ENCODE measurements around the gene ENG.

DNA sequence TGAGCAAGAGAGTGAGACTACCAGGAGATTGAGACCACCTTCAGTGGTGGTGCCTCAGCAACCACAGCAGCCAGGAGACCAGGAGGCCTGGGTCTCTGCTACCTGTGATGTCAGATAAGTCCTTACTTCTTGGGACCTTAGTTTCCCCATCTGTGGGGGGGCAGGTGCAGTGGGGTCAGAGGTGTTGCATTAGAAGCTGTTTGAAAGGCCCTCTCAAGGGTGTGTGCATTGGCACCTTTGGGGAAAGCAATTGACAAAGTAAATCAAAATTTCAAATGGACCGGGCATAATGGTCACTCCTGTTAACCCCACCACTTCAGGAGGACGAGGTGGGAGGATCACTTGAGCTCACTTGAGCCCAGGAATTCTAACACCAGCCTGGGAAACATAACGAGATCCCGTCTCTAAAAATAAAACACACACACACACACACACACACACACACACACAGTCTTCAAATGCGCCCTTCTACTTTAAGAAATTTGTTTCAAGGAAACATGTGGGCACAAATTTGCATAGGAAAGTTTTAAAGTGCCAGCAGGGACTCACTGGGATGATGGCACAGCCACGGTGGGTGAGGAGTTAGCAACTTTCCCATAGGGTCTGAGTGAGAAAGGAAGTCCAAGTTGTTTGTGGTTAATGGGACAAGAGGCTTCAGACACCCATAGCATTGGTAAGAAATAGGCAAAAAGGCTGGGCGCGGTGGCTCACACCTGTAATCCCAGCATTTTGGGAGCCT lies 24.4 kb upstream of the ENG start:
- TF ChIP-seq, protein P1, sequence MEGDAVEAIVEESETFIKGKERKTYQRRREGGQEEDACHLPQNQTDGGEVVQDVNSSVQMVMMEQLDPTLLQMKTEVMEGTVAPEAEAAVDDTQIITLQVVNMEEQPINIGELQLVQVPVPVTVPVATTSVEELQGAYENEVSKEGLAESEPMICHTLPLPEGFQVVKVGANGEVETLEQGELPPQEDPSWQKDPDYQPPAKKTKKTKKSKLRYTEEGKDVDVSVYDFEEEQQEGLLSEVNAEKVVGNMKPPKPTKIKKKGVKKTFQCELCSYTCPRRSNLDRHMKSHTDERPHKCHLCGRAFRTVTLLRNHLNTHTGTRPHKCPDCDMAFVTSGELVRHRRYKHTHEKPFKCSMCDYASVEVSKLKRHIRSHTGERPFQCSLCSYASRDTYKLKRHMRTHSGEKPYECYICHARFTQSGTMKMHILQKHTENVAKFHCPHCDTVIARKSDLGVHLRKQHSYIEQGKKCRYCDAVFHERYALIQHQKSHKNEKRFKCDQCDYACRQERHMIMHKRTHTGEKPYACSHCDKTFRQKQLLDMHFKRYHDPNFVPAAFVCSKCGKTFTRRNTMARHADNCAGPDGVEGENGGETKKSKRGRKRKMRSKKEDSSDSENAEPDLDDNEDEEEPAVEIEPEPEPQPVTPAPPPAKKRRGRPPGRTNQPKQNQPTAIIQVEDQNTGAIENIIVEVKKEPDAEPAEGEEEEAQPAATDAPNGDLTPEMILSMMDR (IDR thresholded peaks at IDR 0.05) = no peak
- TF ChIP-seq POLR2AphosphoS5 (IDR thresholded peaks at IDR 0.05; ENCODE audit: insufficient read depth in 1 of 2, low read depth in 1 of 2) = no peak
- TF ChIP-seq POLR2A (IDR thresholded peaks at IDR 0.05) = no peak
